NCI-H748 (cell line): ENCODE measurements around the gene TERT.
A peak's percentile ranks its signal among the peaks of the same experiment; 100 is the strongest.

Experiments used
- DNase-seq: peaks from one replicate; lab custom pipeline; 2025; ENCODE audit not compliant: unreplicated experiment; lab: John Stamatoyannopoulos, UW

TERT gene

DNA sequence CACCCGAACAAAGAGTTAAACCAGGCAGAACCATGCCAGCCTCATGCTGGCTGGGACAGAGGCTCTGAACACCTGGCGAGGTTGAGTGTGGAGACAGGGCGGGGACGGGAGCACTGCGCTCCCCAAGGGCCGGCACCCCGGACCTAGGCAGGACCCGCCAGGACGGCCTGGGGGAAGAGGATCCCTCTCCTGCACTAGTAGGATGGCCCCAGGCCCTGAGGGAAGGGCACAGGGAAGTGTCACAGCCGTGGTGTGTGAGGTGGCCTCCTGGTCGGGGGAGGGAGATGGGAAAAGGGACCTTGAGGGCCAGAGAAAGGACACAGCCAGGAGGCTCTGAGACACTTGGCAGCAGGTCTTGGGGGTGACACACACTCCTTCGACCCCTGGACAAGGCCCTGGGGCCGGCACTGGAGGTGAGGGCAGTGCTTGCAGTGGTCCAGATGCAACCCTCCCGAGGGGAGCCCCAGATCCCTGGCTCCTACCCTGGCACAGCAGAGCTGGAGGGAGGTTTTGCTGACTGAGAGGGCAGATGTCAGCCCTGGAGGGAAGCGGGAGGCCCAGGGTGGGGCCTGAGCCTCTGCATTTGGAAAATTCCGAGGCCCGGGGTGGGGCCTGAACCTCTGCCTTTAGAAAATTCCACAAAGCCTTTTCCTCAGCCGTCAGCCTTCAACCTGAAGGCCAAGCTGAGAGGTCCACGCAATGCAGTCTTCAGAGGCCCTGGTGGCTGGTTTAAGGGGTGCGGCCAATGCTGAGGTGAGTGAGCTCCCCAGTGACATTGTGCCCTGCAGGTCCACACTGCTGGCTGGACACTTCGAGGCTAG is 24.8 kb upstream of the TERT start:
- no peak for DNase-seq

DNA sequence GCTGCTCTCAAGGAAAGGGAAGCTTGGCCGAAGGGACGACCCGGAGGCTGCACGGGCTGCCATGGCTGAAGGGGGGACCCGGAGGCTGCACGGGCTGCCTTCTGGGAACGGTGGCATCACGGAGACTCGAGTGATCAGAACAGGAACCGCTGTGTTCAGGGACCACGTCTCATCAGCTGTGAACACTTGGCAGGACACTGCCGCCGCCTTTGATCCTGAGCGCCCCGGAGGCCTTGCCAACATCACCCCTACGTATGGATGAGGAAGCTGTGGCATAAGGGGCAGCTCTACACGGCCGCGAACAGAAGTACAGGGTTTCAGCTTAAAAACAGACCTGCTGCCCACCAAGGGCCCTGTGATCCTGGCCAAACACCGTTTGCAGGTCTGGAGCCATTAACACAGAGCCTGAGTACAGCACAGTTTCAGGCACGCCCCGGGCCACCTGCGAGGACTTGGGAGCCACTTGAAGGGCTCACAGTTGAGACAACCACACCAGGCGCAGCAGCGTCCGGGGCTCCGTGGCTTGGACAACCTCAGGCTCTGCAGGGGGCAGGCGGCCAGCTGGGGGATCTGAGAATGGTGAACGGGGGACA is 23.9 kb upstream of the TERT start:
- DNase-seq: no peak

DNA sequence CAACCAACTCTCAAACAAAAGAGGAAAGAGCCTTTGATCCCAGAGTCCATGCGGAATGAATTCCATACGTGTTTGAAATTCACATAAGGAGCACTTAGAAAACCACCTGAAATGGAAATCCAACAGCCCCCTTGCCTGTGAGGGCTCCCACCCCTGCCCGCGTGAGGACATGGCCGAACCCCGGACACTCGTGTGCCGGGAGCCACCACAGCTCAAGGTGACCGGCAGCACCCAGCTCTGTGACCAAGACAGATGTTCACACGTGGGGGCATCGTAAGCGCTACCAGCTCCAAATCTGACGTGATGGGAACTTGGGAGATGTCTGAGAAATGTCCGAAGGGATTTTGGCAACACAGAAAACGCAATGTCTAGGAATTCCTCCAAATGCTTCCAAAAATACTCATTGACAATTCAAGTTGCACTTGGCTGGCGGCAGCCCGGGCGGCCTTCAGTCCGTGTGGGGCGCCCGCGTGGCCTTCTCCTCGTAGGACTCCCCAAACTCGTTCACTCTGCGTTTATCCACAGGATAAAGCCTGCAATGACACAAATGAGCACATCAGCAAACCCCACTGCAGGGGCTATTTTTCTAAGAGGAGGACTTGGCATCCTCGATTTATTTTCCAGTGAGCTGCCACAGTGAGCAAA is 23.2 kb upstream of the TERT start:
- no peak for DNase-seq

DNA sequence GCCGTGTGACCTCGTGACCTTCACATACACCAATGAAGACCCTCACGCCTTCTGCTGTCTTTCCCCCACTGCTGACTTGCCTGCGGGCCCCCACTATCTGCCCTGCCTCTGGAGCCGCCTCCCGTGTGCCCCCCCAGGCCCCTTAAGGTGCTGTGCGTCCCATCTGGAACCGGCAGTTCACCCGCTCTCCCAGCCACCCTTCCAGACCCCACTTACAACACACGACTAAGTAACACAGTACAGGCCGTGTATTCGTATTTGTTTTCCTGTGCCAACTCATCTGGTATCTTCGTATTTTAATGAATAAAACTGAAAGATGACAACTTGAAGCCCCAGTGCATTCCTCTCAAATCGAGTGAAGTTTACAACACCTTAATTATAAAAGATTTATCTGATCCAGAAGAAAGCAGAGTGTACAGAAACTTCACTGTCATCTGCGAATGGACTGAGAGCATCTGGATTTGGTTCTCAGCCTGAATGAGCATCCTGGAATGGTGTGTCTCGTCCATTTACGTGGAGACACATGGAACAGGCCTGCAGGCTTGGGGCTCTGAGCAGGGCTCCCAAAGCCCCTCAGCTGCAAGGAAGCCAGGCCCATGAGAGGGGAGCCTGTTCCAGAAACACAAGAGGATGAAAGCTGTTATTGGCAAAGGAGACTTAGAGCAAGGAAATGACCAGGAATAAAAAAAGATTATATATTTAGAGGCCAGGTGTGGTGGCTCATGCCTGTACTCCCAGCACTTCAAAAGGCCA is 21.9 kb upstream of the TERT start:
- DNase-seq: peak; percentile 58

DNA sequence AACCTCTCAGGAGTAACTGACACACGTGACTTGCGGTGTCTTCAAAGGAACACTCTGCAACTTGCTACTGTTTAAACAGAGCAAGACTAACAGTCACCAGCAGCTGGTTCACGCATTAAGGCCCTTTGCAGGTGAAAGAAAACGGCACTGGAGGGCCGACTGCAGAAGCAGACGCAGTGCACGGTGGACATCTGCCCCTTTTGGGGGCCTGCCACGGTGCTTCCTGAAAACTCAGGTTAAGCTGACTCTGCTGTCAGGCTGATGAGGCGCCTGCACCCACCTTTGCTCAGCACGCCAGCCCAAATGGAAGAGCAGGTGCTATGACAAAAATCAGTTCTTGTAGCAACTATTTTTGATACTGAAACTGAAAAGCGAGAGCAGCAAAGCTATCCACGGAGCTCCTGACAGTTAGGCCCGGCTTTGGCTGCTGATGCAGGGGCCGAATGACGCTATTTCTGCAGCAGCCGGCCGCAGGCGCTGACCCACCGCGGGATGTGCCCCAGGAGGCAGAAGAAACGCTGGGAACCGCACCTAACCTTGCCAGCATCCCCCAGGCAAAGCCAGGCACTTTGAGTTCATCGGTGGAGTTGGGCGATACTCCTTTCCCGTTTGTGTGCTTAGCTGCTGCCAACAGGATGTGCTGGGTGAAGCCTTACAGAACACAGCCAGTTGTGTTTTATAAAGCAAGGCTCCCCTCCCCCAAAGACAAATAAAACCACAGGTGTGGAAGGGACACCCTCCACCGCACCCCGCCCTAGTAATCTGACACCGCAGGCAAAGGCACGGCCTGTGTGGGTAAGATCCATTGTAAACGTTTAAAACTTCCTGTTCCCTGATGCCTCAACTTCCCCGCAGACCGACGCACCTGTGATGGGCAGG is 21.1 kb upstream of the TERT start:
- DNase-seq: peak; percentile 100

DNA sequence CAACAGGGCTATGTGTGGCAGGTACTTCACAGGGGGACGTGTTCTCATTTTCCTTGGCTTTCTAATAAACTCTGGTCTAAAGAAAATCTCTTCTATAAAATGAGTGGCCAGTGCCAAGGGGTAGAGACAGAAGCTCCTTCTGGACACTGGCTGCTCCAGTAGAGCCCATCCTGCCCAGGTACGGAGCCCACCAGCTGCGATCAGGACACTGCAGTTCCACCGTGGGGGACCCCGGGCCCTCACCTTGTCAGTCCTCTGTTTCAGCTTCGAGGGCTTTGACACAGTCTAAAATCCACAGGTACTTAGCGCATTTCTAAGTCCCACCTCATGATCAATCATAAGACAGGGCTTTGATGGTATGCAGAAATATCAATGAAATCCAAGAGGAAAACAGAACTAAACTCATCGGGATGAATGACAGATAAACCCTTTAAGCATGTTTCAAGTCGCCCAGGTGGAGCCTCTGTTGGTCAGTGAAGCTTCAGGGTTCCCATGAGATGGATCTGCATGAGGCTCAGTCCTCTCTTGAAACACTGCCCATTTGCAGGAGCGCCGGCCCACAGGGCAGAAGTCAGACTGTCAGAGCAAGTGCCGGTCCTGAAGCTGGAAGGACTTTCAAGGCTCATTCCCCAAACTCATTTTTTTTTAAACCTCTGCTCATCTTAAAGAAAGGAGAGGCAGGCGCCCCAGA is 20.3 kb upstream of the TERT start:
- no peak for DNase-seq

DNA sequence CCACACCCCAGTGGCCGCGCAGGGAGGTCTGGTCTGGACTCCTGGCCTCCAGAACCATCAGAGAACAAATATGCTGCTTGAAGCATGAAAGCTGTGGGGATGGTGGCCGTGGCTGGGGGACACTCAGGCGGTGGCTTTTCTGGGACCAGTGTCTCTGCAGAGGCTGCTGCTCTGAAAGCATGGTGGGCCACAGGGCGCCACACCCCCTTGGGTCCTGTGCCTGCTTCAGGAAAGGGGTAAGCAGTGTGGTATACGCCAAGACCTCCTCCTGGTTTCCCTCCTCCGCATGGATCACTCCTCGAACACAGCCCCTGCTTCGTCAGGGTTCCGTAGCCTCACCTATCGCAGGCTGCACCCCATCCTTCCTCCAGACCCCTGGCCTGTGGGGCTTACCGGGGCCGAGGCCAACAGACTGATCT is 19.7 kb upstream of the TERT start:
- no peak for DNase-seq

DNA sequence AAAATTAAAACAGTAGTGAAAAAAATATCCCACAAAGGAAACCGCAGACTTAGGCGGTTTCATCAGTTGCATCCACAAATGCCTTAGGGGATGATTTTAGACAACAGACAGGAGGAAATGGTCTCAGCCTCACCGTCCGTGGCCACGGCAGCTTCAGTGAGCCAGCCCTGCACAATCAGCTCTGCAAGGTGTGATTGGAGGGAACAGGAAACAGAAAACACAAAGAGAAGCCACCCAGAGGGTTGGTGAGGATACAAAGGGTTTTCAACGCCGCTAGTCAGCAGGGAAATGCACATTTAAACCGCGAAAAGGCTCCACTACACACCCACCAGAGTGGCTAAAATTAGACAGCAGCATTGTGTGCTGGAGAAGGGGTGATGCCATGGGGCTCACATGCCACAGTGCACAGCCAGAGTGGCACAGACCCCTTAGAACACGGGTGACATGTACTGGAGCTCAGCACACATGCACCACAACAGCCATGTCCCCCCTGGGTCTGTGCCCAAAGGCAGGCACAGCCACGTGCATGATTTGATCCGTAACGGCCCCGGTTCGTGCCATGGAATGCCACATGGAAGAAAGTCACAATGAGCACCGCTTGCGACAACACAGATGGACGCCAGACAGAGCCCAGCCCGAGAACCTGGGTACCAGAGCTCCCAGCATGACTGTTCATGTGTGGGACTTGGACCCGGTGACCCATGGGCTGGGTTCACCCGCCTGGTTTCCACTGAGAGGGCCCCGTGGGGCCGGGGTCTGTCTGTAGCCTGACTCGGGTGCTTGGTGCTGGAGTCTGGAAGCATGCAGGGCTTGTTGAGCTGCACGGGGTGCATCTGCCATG is 18.3 kb upstream of the TERT start:
- peak; percentile 72 for DNase-seq

DNA sequence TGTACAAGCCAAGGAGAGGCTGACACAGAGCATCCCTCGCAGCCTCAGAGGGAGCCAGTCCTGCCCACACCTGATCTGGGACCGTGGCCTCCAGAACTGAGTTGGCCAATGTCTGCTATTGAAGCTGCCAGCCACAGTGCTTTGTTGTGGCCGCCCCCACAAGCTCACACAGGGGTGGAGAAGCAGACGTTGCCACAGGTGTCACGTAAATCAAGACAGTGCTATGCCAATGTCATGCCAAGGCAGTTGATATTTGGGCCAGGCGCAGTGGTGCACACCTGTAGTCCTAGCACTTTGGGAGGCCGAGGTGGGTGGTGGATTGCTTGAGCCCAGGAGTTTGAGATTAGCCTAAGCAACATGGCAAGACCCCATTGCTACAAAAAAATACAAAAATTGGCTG is 17.3 kb upstream of the TERT start:
- DNase-seq: no peak

DNA sequence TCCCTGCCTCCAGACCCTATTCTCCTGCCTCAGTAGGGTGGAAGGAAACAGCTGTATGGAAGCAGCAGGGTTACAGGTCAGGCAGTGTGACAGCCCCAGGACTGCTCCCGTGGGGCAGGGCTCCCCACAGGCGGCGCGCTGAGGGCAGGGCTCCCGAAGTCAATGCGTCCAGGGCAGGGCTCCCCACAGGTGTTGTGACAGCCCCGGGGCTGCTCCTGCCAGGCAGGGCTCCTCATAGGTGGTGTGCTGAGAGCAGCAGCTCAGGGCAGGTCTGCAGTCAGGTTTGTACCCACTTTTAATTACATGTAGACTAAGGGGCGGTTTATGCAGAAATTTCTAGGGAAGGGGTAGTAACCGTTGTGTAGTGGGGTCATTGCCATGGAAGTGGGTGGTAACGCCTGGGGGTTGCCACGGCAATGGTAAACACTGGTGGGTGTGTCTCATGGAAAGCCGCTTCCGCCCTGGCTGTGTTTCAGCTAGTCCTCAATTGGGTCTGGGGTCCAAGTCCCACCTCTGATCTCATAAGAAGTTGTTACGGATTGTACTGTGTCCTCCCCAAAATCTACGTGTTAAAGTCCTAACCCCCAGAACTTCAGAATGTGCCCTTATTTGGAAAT is 16.7 kb upstream of the TERT start:
- peak; percentile 53 for DNase-seq

DNA sequence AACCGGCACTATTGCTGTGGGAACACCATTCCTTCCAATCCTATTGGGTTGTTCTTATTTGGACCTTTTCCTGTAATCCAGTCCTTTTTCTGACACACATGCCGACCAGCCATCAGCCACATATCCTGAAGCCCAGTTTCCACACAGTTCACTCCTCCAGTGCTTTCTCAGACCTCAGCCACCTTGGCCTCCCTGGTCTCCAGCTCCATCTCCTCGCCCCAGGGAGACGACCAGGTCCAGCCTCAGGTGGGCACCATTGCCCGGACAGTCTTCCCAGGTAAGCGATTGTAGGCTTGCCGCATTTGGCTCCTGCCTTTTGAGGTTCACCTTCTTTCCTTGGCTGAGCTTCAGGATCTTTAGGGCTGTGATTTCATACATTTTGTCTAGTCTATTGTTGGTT is 15.2 kb upstream of the TERT start:
- no peak for DNase-seq

DNA sequence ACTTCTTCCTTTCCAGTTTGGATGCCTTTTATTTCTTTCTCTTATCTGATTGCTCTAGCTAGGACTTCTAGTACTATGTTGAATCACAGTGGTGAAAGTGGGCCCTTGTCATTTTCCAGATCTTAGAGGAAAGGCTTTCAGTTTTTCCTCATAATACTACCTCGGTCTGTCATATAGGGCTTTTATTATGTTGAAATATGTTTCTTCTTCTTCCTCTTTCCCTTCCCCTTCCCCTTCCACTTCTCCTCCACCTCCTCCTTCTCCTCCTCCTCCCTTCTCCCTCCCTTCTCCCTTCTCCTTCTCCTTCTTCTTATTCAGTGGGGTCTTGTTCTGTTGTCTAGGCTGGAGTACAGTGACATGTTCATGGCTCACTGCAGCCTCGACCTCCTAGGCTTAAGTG is 9.2 kb upstream of the TERT start:
- DNase-seq: no peak

DNA sequence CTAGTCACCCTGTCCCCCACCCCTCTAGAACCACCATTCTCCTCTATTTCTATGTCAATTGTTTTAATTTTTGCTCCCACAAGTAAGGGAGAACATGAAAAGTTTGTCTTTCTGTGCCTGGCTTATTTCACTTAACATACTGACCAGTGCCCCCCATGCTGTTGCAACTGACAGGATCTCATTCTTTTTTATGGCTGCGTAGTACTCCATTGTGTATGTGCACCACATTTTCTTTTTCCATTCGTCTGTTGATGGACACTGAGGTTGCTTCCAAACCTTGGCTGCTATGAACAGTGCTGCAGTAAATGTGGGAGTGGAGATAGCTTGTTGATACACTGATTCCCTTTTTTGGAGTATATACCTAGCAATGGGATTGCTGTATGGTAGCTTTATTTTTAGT is 7.4 kb upstream of the TERT start:
- no peak for DNase-seq

DNA sequence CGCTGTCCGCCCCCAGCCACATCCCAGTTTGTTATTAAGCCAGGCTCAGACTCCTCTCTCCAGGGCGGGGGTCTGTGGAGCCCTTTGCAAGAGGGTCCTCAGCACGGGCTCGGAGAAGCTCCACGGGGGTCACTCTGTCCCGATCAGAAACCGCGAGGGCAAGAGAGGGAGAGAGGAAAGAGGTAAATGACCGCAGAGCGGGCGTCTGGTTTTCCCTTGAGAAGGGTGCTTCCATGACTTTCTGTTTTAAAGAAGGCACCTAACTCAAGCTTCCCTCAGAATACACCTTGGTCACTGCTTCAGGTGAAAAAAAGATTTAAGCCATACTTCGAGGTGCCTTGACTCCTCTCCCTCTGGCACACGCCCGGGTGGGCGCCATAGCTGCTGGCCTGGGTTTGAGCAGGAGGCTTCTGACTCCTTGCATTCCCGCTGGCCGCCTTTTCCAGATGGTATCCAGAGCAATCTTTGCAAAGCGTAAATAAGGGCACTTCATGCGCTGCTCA is 5.8 kb upstream of the TERT start:
- no peak for DNase-seq

DNA sequence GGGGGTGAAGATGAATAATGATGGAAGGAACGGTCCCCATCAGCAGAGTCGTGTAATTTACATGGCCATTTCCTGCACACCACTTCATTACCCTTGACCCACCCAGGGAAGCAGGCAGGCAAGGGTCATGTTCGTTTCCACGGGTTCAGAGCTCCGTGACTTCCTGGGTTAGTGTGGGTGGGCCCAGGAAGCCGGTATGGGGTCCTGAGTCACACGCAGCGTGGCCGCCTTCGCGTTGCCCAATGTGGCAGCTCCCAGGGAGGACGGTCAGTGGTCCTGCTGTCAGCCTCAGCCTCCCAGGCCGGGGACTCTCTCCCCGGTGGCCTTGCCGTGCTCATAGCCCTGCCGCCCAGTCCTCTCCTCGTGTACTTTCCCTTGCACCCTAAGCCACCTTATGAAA is 5.1 kb upstream of the TERT start:
- DNase-seq: no peak

DNA sequence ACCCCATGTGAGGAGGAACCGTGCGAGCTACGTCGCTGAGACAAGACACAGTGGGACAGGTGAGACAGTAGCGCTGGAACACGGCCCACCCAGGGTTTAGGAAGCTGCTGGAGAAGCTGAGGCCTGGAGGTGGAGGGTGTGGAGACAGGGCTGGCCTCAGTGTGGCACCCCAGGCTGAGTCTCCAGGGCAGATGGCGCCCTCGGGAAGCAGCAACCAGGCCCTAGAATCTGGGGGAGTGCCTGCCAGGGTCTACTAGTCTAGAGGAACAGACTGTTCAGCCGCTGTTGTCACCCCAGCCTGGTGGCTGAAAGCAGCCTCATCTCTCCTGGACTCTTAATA is 4.6 kb upstream of the TERT start:
- DNase-seq: no peak

DNA sequence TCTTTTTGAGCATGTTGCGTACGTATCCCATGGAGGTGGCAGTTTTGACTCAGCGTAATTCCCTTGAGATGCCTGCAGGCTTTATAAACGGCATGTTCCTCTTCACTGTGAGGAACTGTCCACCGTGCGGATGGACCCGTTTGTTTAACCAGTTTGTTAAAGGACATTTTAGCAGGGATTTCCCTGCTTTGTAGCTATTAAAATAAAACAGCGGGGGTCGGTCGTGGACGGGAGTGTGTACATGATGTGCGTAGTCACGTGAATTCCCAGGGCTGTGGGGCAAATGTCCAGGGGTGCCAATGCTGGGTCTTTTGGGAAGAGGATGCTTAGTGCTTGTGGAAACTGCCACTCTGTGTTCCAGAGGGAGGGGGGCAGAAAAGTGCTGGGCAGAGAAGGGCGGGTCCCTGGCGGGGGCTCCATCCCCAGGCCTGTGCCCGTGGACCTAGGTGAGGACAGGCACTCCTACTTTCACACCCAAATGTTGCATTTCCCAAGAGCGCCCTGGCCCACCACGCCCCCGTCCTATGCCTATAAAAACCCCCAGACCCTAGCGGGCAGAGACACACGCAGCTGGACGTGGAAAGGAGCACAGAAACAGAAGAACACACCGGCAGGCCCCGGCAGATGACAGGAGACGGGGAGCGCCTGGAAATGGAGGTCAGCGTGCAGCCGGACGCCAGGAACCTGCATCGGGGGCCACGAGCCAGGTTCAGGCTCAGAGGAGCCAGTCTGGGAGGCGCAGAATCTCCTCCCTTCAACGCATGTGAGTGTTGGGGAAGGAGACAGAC is 4.0 kb upstream of the TERT start:
- DNase-seq: no peak

DNA sequence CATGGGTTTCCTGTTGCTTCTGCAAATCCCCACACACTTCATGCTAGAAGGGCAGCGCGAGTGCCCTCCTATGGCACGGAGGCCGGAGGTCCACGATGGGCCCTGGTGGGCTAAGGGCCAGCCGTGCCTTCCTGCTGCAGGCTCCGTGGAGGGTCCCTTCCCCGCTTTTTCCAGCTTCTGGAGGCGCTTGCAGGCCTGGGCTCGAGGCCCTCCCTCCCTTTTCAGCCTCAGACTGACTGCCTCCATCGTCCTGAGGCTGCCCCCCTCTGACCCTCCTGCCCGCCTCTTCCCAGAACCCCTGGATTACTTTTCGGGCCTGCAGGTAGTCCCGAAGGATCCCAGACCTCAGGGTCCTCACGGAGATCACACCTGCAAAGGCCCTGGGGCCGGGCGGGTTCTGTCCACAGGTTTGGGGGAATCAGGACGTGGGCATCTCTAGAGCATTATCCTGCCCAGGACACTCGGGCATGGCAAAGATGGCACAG is 3.2 kb upstream of the TERT start:
- DNase-seq: no peak
